Activated CD8-positive, alpha-beta memory T cell treated with anti-CD3 and anti-CD28 coated beads for 48 hours (primary cell): ENCODE measurements around the gene PSMC4.
A peak's percentile ranks its signal among the peaks of the same experiment; 100 is the strongest.

Experiments used
- DNase-seq, 3 experiments: peaks; one replicate each; pipeline ENCODE4 v3.0.0-alpha.2; 2020; ENCODE audit warnings: low read depth in 2 of 3, low spot score in 2 of 3

PSMC4 gene

DNA sequence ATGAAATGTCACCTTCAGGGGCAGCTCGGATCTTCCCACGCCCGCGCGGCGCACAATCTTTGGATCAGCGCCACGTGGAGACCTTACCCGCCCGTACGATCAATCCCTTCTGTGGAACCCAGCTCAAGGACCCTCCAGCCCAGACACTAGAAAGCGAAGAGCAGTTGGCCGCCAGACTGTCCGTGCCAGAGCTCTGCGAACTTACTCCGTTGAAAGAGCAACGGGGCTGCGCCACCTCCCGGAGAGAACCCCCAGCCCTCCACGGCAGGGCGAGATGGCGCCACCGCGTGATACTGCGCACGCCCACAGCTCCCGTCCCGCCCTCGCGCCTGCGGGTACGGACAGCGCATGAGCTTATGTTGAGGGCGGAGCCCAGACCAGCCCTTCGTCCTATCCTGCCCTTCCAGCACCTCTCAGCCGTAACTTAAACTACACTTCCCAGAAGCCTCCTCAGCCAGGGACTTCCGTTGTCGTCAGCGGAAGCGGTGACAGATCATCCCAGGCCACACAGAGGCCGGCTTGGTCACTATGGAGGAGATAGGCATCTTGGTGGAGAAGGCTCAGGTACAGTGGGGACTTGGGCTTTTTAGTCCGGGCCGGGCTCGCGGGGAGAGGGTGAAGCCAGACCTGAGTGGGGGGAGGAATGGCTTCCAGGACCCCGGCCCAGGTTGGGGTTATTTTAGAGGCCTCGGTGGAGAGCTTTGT, at the start of gene PSMC4:
TSS of gene PSMC4 (plus strand) at position 491 of the 705 bp plus-strand sequence. CDS start at position 529, 38 bp downstream.
- DNase-seq: peak; percentile 91 to 98 (median 93)

DNA sequence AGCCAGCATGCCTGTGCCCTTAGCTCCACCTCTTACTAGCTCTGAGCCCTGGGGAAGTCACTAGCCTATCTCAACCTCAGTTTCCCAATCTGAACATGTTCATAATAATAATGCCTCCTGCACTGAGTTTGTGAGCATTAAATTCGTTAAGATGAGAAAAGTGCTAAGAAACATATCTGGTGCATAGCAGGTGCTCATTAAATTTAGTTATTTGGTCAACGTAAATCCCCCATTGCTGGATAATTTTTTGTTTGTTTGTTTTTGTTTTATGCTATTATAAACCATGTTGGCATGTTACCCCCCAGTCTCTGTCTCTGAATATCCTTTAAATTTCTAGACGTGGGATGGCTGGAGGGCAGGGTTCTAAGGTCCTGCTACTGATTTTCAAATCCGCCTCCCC, 47.1 kb upstream of the PSMC4 start:
- DNase-seq: no peak

DNA sequence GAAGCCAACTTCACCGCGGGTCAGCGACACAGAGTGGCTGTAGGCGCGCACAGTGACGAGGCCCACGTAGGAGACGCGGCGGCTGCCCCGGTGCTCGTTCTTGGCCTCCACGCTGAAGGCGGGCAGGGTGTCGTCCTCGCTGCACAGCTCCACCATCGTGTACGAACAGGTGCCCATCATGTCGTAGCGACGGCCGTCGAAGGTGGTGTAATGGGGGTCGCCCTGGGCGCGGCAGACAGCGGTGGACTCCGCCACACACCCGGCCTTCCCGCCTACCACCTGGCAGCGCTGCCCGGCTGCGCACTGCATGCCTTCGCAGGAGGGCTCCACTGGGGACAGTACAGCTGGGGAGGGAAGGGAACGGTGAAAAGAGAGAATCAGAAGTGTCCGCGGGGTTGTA, 46.6 kb upstream of the PSMC4 start:
- no peak for DNase-seq

DNA sequence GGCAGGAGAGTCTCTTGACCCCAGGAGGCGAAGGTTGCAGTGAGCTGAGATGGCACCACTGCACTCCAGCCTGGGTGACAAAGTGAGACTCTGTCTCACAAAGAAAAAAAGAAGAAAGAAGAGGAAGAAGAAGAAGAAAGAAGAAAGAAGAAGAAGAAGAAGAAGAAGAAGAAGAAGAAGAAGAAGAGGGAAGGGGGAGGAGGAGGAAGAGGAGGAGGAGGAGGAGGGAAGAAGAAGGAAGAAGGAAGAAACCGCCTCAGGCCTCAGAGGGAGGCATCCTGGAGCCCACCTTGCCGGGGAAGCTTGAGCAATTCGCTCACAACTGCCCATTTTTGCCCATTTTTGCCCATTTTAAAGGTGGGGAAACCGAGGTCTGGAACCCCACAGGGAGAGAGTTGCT, 46.0 kb upstream of the PSMC4 start:
- DNase-seq: no peak

DNA sequence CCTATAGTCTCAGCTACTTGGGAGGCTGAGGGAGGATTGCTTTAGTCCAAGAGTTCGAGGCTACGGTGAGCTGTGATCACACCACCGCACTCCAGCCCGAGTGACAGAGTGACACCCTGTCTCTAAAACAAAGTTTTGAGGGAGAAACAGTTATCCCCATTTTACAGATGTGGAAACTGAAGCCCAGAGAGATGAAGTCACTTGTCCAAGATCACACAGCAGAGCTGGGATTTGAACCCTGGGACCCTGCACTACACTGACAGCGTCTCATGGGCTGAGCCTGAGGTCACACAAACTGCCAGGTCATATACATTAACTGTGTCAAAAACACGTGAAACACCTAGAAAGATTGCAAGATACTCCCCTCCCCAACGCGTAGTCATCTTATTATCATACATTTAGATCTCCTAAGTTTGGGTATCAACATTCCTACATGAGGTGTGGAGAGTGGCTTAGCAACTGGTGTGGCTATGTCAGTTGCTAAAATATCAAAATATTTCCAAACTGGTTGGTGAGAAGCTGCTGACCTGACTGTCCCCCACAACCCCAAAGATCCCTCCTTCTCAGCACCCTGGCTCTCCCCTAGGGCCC, 44.7 kb upstream of the PSMC4 start:
- DNase-seq: no peak

DNA sequence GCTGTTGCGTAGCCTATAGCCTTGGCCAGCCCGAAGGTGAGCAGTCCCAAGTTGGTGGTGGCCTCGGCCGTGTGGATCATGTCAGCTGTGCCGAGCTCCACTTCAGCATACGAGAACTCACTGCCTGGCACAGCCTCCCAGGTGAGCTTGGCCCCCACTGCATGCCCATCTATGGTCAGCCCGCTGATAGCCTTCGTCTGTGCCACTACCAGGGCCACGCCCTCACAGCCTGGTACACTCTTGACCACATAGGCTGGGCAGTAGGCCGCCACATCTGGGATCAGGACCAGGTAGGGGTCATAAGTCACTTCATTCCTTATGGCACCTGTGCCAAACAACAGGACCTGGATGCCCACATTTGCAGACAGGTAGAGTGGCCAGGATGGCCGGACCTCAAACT, 43.9 kb upstream of the PSMC4 start:
- DNase-seq: no peak

DNA sequence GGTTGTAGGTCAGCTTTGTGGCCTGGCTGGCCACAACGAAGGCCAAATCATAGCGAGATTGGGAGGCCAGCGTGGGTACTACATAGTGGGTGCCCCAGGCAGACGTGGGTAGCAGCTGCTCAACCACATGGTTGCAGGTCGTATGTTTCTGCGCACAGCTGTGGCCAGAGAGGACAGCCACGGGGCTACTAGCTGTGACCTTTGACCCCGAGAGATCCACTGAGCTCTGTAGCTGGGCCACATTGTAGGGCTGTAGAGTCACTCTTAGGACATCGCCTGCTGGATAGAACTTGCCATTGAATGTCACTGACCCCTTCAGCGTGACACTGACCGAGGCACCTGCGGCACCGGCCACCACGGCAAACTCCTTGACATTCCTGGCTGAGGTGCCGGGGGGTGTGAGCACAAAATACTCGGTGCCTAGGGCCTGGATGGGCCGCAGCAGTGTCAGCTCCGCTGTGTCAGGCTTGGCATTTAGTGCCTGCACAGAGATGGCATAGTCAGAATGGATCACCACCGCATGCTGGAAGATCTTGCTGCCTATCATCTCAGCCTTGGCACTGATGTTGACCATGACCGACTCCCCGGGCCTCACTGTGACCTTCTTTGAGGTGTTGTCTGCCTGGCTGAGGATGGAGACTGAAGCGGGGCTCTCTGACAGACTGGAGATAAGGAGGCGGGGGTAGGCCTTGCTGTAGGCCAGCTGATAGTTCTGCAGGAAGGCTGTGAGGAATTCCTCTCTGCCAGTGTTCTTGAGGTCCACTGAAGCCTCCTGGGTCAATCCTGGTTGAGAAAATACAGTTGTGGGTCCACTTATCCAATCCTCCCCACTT, 43.2 kb upstream of the PSMC4 start:
- DNase-seq: no peak

DNA sequence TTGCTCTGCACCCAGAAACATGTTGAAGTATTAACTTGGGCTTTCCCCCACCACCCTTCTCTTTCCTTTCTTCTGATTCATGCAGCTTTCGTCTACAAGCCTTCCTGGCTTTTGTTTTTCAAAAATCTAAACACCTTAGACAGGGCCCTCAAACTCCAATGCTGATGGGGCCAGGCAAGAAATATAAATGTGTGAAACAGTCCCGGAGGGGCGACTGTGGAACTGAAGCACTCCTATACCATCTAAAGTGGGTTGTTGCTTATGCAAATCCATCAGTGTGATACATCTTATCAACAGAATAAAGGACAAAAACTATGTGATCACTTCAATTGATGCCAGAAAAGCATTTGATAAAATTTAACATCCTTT, 42.6 kb upstream of the PSMC4 start:
- no peak for DNase-seq

DNA sequence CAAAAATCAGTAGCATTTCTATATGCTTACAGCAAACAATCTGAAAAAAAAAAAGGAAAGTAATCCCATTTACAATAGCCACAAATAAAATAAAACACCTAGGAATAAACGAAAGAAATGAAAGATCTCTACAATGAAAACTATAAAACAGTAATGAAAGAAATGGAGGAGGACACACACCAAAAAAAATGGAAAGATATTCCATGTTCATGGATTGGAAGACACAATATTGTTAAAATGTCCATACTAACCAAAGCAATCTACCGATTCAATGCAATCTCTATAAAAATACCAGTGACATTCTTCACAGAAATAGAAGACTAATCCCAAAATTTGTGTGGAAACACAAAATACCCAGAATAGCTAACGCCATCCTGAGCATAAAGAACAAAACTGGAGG, 41.2 kb upstream of the PSMC4 start:
- DNase-seq: no peak

DNA sequence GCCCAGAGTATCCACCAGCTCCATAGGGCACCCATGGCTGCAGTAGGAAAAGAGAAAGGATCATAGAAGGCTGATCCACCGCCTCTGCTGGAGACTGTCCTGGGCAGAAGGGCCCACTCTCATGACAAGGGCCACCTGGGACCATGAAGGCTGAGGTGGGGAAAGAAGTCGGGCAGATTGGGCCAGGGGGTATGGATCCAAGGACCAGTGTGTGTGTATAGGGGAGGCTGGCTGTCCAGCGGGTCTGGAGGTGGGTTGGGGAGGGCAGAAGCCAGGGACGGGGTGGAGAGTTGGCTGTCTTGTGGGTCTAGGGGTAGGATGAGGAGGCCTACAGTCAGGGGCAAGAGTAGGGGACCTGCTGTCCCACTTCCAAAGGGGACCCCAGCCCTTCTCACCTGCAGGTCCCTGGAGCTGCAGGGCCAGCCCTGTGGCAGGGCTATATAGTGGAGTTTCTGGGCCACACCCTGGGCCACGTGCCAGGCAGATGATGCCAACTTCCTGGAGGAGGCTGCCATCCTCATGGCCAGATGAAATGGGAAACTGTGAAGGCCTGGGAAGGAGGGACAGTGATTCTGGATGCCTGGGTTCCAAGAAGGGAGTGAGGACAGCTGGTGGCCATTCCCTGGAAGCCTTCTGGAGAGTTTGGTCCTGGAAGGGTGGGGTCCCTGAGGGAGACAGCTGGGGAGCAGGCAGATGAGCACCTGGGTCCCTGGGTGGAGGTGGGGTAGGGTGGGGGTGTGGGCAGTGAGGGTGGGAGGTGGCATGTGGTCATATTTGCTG, 36.2 kb upstream of the PSMC4 start, which contains the start of gene FCGBP:
TSS of gene FCGBP (minus strand) at position 51 of the 780 bp plus-strand sequence.
- no peak for DNase-seq

DNA sequence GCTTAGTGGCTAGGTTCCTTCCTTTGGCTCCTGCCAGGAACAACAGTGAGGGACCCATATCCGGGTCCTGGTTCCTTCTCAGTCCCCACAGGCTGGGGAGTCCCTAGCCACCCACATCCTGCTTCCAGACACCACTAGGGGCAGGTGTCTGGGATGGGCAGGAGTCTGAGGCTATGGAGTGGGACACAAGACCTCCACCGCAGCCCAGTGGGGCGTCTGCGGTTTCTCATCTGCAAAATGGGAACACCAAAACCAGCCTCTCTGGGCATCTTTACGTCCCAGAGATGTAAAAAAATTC, 35.7 kb upstream of the PSMC4 start:
- DNase-seq: no peak

DNA sequence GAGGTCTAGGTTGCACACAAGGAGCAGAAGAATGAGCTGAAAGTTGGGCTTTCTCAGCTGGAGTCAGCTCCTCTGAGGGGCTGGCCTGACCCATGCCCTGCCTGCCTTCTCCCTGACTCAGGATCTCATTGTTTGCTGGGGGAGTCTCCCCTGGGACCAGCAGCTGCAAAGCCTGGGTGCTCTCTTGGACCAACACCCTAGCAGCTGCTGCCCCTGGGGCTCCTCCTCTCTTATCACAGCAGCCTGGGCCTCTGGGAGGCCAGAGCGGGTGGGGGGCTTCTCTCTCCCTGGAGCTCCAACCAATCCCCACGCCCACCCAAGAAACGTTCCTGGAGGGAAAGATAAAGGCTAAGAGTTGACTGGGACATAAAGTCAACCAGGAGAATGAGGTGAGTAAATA, 34.9 kb upstream of the PSMC4 start:
- DNase-seq: no peak

DNA sequence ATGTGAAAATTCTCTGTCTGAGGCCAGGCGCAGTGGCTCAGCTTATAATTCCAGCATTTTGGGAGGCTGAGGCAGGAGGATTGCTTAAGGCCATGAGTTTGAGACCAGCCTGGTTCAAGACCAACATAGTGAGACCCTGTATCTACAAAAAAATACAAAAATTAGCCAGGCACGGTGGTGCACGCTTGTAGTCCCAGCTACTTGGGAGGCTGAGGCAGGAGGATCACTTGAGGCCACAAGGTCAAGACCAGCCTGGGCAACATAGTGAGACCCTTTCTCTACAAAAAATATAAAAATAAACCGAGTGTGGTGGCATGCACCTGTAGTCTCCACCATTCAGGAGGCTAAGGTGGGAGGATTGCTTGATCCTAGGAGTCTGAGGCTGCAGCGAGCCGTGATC, 34.3 kb upstream of the PSMC4 start:
- DNase-seq: no peak

DNA sequence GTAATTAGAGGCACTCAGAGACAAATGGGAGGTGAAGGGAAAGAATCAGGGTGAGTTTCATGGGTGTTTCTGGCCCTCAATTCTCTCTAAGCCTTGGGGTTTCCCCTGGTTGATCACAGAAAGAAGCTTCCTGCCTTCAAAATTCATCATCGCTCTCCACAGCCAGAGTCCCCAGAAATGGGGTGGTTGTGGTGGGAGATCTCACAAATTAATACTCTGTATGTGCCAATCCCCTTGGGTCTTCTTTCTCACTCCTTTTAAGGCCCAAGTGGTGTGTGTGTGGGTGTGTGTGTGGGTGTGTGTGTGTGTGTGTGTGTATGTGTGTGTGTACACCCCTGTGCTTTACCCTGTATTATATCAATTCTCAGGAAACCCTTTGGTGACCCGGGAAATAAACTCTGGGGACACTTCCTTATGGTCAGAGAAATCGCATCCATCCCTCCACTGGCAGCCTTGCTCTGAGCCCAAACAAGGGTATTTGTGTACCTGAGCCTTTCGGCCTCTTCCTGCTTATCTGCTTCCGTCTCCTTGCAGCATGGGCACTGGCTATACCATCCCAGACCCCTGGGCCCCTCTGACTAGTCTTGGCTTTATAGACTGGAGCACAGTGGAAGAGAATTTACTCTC, 33.8 kb upstream of the PSMC4 start:
- no peak for DNase-seq

DNA sequence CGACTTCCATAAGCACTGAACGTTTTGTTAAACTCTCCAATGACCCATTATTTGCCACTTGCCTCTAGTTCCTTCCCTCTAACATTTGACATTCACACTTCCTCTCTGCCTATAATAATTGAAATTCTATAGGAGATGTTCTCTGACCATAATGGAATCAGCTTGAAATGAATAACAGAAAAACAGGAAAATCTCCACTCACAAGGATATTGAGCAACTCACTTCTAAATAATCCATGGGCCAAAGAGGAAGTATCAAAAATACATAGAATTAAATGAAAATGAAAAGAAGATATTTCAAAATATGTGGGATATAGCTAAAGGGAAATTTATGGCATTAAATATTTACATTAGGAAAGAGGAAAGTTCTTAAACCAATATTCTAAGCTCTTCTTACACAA, 33.2 kb upstream of the PSMC4 start:
- no peak for DNase-seq

DNA sequence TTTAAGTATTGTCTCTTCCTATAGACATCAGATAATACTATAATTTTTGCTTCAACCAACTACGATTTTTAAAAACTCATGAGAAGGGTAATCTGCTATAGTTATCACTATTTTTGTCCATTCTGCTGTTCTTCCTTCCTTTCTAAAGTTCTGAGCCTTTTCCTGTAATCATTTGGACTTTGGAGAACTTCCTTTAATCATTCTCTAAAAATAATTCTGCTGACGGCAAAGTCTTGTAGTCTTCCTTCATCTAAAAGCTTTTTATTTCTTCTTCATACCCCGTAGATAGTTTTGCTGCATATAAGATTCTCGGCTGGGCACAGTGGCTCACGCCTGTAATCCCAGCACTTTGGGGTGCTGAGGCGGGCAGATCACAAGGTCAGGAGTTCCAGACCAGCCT, 31.4 kb upstream of the PSMC4 start:
- DNase-seq: no peak

DNA sequence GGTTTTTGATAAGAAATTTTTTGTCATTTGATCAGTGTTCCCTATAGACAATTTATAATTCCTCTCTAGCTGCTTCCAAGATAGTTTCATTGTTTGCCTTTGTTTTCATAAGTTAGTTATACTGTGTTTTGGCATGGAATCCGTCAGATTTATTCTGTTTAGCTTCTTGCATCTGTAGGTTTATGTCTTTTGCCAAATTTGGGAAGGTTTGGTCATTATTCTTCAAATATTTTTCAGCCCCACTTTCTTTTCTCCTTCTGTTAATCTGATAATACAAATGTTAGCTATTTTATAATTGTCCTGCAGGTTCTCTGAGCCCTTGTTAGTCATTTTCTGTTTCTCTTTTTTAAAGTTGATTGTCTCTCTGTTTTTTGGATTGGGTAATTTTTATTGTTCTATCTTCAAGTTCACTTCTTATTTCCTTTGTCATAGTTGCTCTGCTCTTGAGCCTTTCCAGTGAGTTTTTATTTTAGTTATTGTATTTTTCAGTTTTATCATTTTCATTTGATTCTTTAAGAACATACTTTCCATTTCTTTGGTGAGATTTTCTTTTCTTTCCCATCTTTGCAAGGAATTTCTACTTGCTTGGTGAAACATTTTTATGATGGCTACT, 30.6 kb upstream of the PSMC4 start:
- no peak for DNase-seq

DNA sequence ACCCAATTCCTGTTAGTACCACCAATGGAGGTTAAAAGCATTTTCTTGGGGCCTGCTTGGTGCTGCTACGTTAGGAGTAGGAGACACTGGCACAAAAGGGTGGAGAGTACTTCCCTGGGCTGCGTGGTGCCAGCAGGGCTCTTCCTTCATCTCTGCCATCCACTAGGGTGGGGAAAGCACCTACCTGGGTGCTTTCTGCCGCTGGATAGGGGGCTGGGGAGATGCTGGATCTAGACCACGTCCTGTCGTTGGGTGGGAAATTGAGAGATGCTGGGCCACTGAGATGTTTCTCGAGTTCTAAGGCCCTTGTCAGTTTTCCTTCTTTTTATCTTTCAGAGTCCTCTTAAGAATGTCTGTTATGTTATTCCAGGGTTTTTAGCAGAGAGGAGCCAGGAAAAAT, 29.8 kb upstream of the PSMC4 start:
- no peak for DNase-seq

DNA sequence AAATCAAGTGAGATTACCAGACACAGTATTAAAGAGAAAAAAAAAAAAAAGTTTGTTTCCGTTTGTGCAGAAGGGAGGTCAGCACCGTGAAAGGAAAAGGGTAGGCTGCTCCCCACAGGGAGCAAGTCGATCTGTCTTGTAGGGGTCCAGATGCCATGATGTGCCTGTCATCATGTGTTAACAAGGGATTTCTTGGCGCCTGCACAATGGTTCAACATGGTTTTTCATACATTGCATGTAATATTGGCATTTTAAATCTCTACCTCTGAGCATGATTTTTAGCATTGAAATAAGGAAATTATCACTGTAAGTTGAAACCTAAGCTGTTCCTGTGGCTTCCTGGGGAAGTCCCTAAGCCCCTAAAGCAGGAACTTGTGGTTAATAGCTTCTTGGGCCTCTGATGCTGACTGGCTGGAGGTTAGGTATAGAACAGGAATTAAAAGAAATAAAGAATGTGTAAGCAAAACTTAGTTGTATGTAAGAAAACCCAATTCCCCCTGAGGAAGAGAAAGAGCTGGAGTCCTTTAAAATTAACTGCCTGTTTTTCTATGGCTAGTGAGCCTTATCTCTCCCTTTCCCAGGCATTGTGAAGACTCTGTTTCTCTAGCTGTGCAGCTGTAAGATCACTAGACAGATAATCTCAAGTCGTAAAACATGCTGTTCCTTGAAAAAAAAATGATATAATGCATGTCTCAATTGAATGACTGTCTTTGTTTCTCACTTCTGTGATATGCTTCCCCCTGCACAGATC, 29.2 kb upstream of the PSMC4 start:
- DNase-seq: no peak

DNA sequence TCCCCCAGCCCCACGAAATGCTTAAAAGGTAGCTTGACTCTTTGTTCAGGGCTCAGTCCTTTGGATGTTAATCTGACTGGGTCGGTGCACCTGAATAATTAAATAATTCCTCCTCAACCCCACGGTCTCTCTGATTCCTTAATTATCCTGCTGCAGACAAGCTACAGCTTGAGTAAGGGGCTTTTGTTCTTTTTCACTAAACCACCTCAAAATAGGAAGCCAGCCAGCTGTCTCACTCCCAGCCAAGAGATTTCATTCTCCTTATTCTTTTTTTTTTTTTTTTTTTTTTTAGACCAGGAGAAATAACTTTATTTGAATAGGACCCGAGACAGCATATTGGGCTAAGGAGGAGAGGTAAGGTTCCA, 28.6 kb upstream of the PSMC4 start:
- no peak for DNase-seq
